Measurements from ENCODE around the gene TSPAN19.

The TSPAN19 gene

GRCh38 chr12:84973026-84973425 lies 63.1 kb downstream of the TSPAN19 start:
- no peak for DNase-seq (ENCODE audit: low read depth)
- no peak overlapping the region for H3K4me3 ChIP-seq (ENCODE audit: low read depth, low read length)
- TF ChIP-seq CTCF (IDR thresholded peaks at IDR 0.05; ENCODE audit: insufficient read depth, low read depth, low read length, missing control alignments), result no peak

- no peak for DNase-seq (ENCODE audit: low read depth)
- TF ChIP-seq CTCF (IDR thresholded peaks at IDR 0.05; ENCODE audit: insufficient read depth, low read depth, low read length, missing control alignments), result no peak
- H3K4me3 ChIP-seq (ENCODE audit: low read depth, low read length), result no peak overlapping the region
Observed at GRCh38 chr12:84969226-84969625, 66.9 kb downstream of the TSPAN19 start.
